Caki2 (cell line): Measurements from ENCODE around the gene KIF26B. TPM values are rescaled to one million over a fixed set of nuclear protein-coding genes. Genes with fewer than 3 reads are reported as not detected.
"Not testable (repeated sequence)": the region's sequence is repeated elsewhere in the genome, so short reads cannot be mapped to it uniquely, and the experiment has no call there.

Source experiments
- DNase-seq: peaks from one replicate; pipeline ENCODE4 v3.0.0-alpha.2; 2015; ENCODE audit warnings: low read depth
- in situ Hi-C: cut with HindIII; loops from 2 replicates; pipeline ENCODE4 v1.10.0; 2016; ENCODE audit warnings: low sequenced_read_pairs, low pct_unique_long_range_greater_than_20kb, mixed read lengths
- total RNA-seq: library from RNA; depleted of rRNA; stranded (reverse); fragments of >200 nt; shearing (Covaris generic); gene quantifications from 2 replicates; pipeline ENCODE4 v1.2.3, GENCODE V29; 2014; ENCODE audit warnings: low replicate concordance

Gene KIF26B
- total RNA-seq, 1 experiment from 2014 or later: 1.1 TPM

DNA sequence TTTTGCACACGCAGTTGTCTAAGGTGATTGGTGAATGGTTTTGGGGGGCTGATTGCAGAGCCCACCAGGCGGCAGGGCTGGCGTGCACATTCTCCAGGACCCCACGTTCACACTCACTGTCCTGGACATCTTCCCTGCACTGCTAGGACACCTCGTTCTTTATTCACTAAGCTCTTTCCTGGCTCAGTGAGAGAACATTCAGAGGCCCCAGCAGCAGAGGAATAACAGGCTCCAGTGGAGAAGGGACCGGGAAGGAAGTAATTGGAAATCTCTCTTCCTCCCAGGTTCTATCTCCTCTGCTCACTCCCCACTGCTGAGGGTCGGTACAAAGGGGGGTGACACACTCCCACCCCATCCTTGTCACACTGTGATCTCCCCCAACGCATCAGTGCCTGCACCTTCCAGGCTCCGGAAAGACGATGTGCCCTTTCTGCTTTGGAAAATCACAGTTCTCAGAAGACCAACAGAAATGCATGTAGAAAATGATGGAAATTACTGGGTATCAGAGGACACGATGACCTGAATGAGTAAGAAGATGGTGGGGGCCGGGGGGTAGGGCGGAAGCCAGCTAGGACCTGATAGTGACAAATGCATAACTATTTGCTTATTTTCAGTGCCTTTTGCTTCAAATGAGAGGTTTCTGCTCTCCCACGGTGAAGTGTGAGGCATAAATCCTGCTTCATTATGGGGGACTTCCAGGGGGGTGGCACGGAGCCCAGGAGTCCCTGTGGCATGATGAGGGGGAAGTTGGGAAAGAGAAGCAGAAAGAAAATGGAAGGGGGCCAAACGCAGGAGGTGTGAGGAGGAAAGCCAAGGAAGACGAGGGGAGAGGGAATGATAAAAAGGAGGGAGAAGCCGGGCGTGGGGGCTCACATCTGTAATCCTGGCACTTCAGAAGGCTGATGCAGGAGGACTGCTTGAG lies 25.2 kb upstream of the KIF26B start:
- in situ Hi-C loops: no loop called here
- no peak for DNase-seq

DNA sequence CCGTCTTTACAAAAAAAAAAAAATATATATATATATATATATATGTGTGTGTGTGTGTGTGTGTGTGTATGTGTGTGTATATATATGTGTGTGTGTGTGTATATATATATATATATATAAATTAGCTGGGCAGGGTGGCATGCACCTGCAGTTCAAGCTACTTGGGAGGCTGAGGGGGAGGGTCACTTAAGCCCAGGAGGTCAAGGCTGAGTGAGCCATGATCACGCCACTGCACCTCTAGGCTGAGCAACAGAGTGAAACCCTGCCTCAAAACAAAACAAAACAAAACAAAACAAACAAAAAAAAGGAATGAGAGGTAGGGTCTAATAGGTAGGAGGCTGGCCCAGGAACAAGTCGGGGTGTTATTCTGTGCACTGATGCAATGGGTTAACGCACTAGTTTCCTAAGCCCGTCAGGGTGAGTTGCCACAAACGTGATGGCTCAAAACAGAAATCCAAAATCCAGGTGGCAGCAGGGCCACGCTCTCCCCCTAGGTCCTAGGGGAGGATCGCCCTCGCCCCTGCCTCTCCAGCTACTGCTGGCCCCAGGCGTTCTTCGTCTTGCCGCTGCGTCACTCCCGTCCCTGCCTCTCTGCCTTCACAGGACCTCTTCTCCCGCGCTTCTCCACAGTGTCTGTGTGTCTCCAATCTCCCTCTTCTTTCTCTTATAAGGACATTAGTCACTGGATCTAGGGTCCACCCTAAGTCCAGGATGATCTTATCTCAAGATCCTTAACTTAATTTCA lies 24.3 kb upstream of the KIF26B start:
- DNase-seq, in situ Hi-C loops: not testable (repeated sequence)

DNA sequence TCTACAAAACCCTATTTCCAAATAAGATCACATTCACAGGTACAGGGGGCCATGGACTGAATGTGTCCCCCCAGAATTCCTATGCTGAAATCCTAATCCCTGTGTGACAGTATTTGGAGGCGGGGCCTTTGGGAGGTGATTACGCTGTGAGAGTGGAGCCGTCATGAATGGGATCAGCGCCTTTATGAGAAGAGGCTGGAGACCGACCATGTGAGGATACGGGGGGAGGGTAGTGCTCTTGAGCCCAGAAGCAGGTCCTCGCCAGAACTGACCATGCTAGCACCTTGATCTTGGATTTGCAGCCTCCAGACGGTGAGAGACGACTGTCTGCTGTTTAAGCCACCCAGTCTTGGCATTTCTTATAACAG lies 23.8 kb upstream of the KIF26B start:
- no peak for DNase-seq
- in situ Hi-C loops: no loop called here

DNA sequence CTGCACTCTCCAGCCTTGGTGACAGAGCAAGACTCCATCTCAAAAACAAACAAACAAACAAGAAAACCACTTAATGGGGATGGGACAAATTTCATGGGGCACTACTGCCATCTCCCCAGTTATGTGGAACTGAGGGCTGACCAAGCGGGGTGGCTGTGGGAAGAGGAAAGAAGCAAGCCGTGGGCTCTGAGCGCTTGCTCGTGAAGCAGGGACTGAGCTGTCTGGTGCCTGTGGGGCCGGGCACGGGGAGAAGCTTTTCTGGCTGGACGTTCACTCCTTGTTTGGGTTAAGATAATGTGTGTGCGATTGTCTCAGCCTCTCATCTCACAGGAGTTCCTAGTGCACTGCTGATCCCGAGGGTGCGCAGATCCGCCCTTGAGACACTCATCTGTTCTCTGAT lies 22.0 kb upstream of the KIF26B start:
- no peak for DNase-seq
- in situ Hi-C loops: no loop called here

DNA sequence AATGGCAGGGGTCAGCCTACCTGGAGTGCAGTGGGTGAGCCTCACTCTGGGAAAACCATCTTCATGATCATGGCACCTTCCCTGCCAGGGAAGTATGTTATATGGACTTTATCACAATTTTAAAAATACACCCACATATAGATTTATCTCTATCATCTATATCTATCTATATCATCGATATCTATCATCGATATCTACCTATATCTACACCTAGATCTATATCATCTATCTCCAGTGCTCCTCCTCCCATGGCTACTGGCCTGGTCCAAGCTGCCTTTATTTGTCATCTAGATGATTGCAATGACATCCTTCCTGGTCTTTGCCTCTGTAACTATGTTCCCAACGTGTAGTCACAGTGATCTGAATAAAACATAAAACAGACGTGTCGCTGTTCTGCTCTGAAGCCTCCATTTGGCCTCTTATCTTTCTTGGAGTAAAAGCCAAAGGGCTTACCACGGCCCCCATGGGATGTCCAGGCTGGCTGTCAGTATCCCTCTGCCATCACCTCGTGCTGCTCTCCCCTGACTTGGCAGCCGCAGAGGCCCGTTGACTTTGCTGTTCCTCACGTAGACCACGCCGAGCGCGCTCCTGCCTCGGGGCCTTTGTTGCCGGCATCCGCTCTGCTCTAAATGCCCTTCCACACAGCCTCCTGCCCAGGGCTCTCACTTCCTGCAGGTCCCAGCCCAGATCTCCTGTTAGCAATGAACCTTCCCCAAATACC lies 20.6 kb upstream of the KIF26B start:
- no peak for DNase-seq
- in situ Hi-C loops: no loop called here

DNA sequence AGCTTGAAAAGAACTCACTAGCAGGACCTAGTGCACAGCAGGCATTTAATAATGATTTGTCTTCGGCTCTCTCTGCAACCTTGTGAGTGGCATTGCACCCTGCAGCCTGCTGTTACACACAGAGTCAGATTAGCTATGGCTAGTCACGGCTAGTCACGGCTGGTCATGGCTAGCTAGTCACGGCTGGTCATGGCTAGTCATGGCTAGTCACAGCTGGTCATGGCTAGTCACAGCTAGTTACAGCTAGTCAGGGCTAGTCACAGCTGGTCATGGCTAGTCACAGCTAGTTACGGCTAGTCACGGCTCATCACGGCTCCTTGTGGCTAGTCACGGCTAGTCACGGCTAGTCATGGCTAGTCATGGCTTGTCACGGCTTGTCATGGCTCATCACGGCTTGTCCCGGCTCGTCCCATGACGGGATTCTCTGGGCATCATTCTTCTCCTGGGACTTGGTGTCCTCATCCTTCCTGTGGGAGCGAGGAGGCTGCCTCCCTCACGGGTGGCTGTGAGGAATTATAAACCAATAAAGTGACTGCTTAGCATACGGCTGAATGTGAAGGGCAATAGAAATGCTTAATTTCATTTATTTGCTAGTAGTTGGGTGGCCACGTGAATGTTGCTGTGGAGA lies 12.5 kb upstream of the KIF26B start:
- in situ Hi-C loops: no loop called here
- DNase-seq: no peak

DNA sequence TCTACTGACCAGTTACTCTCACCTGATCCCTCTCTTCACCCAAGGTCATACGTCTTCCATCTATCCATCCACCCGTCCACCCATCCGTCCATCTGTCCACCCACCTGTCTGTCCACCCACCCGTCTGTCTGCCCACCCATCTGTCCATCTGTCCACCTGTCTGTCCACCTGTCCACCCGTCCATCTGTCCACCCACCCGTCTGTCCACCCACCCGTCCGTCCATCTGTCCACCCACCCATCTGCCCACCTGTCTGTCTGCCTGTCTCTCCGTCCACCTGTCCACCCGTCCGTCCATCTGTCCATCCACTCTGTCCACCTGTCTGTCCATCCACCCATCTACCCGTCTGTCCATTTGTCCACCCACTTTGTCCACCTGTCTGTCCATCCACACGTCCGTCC lies 11.8 kb upstream of the KIF26B start:
- DNase-seq: no peak
- in situ Hi-C loops: no loop called here

DNA sequence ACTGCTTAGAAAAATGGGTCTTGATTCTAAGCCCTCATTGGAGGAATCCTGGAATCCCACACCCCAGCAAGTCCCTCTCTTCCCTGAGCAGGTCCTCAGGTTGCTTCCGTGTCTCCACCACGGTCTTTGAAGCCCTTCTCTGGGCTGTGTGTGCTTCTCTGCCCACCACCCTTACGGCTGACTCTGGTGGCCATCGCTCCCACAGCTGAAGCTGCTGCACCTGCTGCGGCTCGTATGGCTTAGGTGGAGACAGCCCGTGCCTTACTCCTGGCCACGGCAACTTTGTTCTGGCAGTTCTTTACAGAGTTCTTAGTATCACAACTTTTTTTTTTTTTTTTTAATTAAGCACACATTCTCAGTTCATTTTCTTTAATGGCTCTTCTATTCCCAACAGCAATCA lies 10.9 kb upstream of the KIF26B start:
- DNase-seq: no peak
- in situ Hi-C loops: no loop called here

DNA sequence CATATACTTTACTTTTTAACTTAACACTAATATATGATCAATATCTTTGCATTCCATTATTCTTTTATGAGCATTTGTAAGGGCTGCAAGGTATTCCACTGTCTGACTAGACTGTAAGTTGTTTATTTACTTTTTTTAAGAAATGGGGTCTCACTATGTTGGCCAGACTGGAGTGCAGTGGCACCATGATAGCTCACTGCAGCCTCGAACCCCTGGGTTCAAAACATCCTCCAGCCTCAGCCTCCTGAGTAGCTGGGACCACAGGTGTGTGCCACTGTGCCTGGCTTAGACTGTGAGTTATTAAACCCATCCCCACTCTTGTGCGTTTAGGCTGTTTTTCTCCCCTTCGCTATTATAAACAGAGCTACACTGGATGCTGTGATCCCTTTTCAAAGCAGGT lies 6.7 kb upstream of the KIF26B start:
- no peak for DNase-seq
- in situ Hi-C loops: no loop called here

DNA sequence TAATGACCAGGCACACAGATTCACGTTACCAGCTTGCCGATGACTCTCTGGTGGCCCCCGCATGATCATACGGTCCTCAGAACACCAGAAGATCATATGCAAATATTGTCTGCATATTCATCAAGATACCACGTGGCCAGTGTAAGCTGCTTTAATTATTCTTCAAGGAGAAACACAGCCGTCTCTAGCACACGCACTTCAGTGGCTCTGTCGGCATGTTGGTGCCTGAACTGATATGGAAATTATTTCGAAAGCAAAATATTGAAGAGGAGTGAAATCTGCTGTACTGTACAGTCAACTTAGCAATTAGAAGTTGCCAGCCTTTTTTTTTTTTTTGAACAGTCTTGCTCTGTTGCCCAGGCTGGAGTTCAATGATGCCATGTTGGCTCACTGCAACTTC lies 5.9 kb upstream of the KIF26B start:
- no peak for DNase-seq
- in situ Hi-C loops: no loop called here

DNA sequence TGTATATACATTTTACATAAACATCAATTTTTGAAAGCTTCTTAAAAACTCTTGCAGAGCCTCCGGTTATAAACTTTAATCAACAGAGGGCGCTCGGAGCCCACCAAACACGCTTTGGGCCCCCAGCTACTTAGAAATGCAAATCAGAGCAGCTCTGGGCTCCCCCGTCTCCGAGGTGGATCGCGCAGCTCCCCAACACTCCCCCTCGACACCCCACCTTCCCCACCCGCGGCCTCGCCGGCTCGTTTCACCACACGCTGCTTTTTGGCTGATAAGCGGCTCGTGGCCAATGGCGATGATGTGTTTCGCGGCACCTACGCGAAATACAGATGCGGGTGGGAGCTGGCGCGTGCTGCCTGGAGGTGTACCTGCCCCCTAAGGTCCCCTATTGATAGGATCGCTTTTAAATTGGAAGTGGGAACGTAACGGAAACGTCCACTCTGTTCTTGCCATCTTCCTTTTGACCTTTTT lies 1.7 kb upstream of the KIF26B start:
- peak; percentile 56 for DNase-seq
- in situ Hi-C loops: no loop called here

DNA sequence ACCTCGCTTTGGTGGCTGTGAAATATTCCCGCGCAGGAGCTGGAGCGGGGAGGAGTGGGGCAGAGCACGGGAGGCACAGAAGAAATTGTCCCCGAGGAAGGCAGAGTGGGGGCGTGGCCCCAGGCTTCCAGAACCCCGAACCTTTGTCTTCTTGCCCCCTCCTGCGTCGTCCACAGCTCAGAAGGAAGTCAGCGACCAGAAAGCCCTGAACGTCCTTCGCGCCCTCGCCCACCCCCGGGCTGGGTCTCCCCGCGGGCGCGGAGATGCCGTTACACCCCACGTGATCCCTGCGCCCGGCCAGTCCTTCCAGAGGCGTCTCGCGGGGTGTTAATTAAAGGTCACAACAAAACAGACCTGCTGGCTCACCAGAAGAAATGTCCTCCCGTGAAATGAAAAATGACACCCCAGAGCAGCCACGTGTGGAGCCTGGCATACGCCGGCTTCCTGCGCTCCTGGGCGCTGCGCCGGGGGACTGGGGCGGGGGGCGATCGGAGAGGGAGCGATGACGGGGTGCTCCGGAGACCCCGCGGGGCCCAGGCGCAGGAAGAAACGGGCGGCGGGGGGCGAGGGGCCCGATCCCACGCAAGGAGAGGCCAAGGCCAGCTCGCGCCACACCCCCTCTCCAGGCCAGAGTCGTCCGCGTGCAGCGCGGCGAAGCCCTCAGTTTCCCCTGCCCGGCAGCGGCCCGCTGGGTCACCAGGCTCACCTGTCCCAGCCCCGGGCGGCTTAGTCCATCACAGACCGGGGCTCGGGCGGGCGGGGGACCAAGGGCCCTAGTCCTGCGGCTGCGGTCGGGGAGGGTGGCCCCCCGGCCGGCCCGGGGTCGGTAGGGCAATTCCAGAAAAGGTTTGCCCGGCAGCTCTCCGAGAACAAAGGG lies 995 bp upstream of the KIF26B start:
- in situ Hi-C loops: no loop called here
- peak; percentile 48 for DNase-seq

DNA sequence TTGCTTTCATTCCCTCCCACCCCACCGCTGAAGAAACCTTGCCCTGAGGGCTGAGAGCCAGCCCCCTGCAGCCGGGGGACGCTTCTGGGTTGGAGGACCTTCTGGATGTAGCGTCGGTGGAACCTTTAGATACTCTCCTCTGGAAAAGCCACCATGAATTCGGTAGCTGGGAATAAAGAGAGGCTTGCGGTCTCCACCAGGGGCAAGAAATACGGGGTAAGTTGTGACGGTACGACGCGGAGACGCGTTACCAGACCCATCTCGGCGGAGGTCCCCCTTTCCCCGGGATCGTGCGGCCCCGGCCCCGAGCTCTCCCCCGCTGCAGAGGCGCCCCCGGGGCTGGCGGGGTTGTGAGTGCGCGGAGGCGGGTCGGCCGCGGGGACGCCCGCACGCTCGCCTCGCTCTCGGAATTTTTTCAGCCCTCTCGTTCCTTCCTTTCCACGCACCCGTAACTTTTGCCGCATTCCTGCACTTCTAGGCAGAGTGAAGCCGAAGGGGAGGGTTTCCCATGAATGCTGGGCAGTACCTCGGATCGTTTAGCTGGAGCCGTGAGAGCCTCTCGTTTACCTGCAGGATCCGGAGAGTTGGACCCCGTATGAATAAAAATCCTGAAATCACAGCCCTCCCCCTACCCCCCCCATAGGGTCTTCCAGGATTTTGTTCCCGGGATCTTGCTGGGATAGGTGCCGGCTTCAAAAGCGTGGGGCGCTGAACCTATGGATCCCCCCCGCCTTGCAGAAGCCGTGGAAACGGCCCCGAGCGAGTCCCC lies 671 bp downstream of the KIF26B start:
- in situ Hi-C loops: no loop called here
- DNase-seq: peak; percentile 32

DNA sequence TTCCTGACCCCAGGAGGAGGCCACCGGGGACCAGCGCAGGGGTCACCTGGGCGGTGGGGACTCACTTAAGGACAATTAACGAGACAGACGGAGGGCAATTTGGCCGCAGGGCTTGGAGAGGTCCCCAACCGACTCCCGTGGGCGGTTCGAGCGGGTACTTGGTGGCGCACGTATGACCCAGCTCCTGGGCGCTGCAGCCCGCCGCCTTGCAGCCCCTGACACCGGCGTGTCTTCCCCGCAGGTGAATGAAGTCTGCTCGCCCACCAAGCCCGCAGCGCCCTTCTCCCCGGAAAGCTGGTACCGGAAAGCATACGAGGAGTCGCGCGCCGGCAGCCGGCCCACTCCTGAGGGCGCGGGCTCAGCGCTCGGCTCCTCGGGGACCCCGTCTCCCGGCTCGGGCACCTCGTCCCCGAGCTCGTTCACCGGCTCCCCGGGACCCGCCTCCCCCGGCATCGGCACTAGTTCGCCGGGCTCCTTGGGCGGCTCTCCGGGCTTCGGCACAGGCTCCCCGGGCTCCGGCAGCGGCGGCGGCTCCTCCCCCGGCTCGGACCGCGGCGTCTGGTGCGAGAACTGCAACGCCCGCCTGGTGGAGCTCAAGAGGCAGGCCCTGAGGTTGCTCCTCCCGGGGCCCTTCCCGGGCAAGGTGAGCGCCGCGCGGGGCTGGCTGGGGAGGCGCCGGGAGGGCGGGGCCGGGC lies 1.4 kb downstream of the KIF26B start:
- DNase-seq: peak; percentile 82
- in situ Hi-C loops: no loop called here

DNA sequence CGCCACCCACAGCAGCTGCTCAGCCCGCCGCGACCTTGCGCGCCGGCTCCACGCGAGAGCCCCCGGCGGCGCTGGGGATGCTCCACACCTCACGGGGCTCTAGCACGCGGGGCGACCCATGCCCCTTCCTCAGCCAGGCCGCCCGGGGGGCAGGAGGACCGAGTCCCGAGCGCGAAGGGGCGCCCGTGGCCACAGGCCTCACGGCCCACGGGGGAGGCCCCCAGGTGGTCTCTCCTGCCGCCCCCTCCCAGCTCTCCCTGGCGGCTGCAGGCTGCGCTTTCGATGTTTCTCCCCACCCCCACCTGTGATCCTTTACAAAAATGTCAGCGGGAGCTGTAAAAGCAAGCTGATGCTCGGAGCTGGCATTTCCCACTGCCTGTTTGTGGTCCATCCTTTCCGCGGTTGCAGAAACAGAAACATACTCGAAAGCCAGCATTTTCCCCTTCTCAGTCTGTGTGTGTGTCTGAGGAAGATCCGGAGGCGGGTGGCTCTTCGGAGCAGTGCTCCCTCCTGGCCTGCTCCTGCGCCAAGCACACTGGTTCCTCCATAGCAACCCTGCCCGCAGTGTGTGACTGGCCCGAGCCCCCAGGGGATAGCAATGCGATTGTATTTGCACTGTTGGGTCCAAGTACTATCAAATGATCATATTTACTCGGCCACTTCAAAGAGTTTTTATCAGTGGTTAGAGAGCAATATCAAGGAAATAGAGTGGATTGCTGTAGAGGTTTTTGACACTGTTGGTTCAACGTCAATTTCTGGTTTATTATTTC lies 2.1 kb downstream of the KIF26B start:
- no peak for DNase-seq
- in situ Hi-C loops: no loop called here

DNA sequence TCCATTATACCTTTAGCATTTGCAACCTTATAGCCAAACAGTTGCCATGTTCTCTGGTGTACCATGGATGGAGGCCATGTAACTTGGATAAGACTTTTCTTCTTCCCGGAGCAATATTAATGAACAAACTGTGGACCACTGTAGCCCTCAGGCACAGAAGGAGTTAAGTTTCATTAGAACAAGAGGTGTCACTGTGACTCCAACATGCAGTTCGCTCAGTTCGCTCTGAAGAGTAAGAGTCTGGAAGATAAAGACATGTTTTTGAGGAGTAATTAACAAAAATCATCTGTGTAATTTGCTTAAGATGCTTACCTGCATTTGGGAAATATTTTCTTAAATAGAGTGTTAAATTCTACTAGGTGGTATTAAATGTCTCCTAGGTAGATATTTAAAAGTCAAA lies 4.1 kb downstream of the KIF26B start:
- in situ Hi-C loops: no loop called here
- DNase-seq: no peak
